ENCODE measurements around the gene VPS41.

DNA sequence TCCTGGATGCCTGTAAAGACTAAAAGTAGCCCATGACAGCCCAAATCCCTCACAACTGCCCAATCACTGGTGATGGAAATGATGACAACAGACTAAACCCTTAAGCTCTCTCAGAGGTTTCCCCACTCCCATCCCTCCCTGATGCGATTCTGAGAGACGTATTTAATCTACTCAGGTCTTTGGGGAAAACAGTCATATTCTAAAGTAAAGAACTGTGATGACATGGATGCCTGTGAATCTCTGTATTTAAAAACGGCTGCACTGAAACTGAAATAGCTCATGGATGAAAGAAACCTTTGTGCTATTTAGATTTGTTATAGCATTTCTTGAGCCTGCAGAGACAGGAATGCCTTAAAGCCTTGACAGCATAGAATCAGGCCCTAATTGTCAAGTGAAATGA is 28.5 kb downstream of the VPS41 start:
- TF ChIP-seq, protein P1, sequence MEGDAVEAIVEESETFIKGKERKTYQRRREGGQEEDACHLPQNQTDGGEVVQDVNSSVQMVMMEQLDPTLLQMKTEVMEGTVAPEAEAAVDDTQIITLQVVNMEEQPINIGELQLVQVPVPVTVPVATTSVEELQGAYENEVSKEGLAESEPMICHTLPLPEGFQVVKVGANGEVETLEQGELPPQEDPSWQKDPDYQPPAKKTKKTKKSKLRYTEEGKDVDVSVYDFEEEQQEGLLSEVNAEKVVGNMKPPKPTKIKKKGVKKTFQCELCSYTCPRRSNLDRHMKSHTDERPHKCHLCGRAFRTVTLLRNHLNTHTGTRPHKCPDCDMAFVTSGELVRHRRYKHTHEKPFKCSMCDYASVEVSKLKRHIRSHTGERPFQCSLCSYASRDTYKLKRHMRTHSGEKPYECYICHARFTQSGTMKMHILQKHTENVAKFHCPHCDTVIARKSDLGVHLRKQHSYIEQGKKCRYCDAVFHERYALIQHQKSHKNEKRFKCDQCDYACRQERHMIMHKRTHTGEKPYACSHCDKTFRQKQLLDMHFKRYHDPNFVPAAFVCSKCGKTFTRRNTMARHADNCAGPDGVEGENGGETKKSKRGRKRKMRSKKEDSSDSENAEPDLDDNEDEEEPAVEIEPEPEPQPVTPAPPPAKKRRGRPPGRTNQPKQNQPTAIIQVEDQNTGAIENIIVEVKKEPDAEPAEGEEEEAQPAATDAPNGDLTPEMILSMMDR (IDR thresholded peaks at IDR 0.05; ENCODE audit: low read depth, low read length, missing input control) = no peak
- TF ChIP-seq TAF1 (conservative IDR thresholded peaks at IDR 0.05) (no peak), YY1 (IDR thresholded peaks at IDR 0.05) (no peak), RXRA (IDR thresholded peaks at IDR 0.05) (no peak), JUND (IDR thresholded peaks at IDR 0.05) (no peak), RAD21 (IDR thresholded peaks at IDR 0.05) (no peak), GABPA (IDR thresholded peaks at IDR 0.05 in 1 of 2, conservative IDR thresholded peaks at IDR 0.05 in 1 of 2) (no peak), EGR1 (IDR thresholded peaks at IDR 0.05; ENCODE audit: low read depth in 2 of 2) (no peak), HNF4G (IDR thresholded peaks at IDR 0.05) (no peak)
- TF ChIP-seq, protein P2, sequence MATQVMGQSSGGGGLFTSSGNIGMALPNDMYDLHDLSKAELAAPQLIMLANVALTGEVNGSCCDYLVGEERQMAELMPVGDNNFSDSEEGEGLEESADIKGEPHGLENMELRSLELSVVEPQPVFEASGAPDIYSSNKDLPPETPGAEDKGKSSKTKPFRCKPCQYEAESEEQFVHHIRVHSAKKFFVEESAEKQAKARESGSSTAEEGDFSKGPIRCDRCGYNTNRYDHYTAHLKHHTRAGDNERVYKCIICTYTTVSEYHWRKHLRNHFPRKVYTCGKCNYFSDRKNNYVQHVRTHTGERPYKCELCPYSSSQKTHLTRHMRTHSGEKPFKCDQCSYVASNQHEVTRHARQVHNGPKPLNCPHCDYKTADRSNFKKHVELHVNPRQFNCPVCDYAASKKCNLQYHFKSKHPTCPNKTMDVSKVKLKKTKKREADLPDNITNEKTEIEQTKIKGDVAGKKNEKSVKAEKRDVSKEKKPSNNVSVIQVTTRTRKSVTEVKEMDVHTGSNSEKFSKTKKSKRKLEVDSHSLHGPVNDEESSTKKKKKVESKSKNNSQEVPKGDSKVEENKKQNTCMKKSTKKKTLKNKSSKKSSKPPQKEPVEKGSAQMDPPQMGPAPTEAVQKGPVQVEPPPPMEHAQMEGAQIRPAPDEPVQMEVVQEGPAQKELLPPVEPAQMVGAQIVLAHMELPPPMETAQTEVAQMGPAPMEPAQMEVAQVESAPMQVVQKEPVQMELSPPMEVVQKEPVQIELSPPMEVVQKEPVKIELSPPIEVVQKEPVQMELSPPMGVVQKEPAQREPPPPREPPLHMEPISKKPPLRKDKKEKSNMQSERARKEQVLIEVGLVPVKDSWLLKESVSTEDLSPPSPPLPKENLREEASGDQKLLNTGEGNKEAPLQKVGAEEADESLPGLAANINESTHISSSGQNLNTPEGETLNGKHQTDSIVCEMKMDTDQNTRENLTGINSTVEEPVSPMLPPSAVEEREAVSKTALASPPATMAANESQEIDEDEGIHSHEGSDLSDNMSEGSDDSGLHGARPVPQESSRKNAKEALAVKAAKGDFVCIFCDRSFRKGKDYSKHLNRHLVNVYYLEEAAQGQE (IDR thresholded peaks at IDR 0.05) = no peak
- TF ChIP-seq, protein P3, sequence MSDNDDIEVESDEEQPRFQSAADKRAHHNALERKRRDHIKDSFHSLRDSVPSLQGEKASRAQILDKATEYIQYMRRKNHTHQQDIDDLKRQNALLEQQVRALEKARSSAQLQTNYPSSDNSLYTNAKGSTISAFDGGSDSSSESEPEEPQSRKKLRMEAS (IDR thresholded peaks at IDR 0.05) = no peak
- TF ChIP-seq, protein P4, sequence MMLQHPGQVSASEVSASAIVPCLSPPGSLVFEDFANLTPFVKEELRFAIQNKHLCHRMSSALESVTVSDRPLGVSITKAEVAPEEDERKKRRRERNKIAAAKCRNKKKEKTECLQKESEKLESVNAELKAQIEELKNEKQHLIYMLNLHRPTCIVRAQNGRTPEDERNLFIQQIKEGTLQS (IDR thresholded peaks at IDR 0.05) = no peak
- TF ChIP-seq, protein P5, sequence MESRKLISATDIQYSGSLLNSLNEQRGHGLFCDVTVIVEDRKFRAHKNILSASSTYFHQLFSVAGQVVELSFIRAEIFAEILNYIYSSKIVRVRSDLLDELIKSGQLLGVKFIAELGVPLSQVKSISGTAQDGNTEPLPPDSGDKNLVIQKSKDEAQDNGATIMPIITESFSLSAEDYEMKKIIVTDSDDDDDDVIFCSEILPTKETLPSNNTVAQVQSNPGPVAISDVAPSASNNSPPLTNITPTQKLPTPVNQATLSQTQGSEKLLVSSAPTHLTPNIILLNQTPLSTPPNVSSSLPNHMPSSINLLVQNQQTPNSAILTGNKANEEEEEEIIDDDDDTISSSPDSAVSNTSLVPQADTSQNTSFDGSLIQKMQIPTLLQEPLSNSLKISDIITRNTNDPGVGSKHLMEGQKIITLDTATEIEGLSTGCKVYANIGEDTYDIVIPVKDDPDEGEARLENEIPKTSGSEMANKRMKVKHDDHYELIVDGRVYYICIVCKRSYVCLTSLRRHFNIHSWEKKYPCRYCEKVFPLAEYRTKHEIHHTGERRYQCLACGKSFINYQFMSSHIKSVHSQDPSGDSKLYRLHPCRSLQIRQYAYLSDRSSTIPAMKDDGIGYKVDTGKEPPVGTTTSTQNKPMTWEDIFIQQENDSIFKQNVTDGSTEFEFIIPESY (IDR thresholded peaks at IDR 0.05) = no peak

Data from liver (tissue), 3 donors.